K562 (cell line): Measurements from ENCODE around the gene PON2. TPM values are rescaled to one million over a fixed set of nuclear protein-coding genes. Genes with fewer than 3 reads are reported as not detected.

ENCODE experiments used
- ATAC-seq: fragments of 200-7000 bp; cut with Tn5 transposase; 3 replicates; pipeline ENCODE4 v1.9.1; 2020; ENCODE audit warnings: moderate library complexity
- BruUV-seq: library from RNA; stranded (reverse); fragments of 400-500 nt; replicated peaks from 2 replicates; lab custom pipeline; 2021; lab: Mats Ljungman, UMichigan
- CTCF ChIA-PET: fragments of 300-600 bp; formaldehyde crosslinking; extraction: SDS; loops from one replicate; lab custom pipeline; 2021; ENCODE audit warnings: low intra/inter-chr PET ratio; lab: Yijun Ruan, JAX
- POLR2A ChIA-PET: fragments of 300-600, 350-650 bp; sonication (Branson Sonifier 250); formaldehyde crosslinking; extraction: SDS; loops from one replicate; lab custom pipeline; 2021; ENCODE audit warnings: antibody characterized with exemption, inconsistent platforms; lab: Yijun Ruan, JAX
- DNase-seq, 4 experiments: peaks; one replicate each; pipeline versions ENCODE4 v3.0.0 to v3.0.0-alpha.2; 2011 to 2018; ENCODE audit warnings: low spot score in 3 of 4, mixed read lengths in 3 of 4; ENCODE audit errors: extremely low read depth in 1 of 4
- FAIRE-seq: peaks from 2 replicates; lab custom pipeline; 2011; peaks lifted over from hg19 to GRCh38; lab: Jason Lieb, UNC
- H2AFZ ChIP-seq: 2 replicates; pipeline ENCODE4 v1.6.0; 2011; ENCODE audit warnings: low read depth, low read length, control low read depth, inconsistent platforms
- H3K27ac ChIP-seq: fragments of 200-600 bp; 3 replicates; pipeline ENCODE4 v1.8.0; 2011; ENCODE audit warnings: low read depth, mild to moderate bottlenecking, control low read depth, inconsistent platforms, low read length, moderate library complexity, mixed read lengths; ENCODE audit errors: extremely low read depth
- H3K27me3 ChIP-seq, 2 experiments: fragments of 300-600 bp in 1 of 2; 2 replicates in 1 of 2; 3 replicates in 1 of 2; pipeline versions ENCODE4 v1.6.0 to v1.8.0; 2011; ENCODE audit warnings: inconsistent platforms in 2 of 2, low read length in 2 of 2, mild to moderate bottlenecking in 1 of 2, mixed read lengths in 1 of 2, moderate library complexity in 1 of 2; ENCODE audit not compliant: control insufficient read depth in 2 of 2, insufficient read depth in 2 of 2
- H3K36me3 ChIP-seq: fragments of 300-600 bp; 3 replicates; pipeline ENCODE4 v1.8.0; 2011; ENCODE audit warnings: mild to moderate bottlenecking, low read length, inconsistent platforms; ENCODE audit not compliant: control insufficient read depth, insufficient read depth
- H3K4me1 ChIP-seq, 2 experiments: fragments of 200-600 bp in 1 of 2; replicated peaks in 1 of 2; 2 replicates in 1 of 2; 3 replicates in 1 of 2; pipeline versions ENCODE4 v1.5.1 to v1.8.0; 2011; ENCODE audit warnings: inconsistent platforms in 2 of 2, low read length in 2 of 2, mild to moderate bottlenecking in 1 of 2, mixed read lengths in 1 of 2, moderate library complexity in 1 of 2; ENCODE audit not compliant: control insufficient read depth in 2 of 2, insufficient read depth in 2 of 2
- H3K4me2 ChIP-seq: 2 replicates; pipeline ENCODE4 v1.6.1; 2011; ENCODE audit warnings: low read length, control low read depth, inconsistent platforms, mixed read lengths; ENCODE audit not compliant: insufficient read depth
- H3K4me3 ChIP-seq: fragments of 200-600 bp; sonication (generic), shearing (Covaris generic); 2 replicates; pipeline ENCODE4 v1.5.1; 2016; ENCODE audit warnings: control low read depth, inconsistent platforms
- H3K79me2 ChIP-seq: fragments of 200-600 bp; 3 replicates; pipeline ENCODE4 v1.8.0; 2011; ENCODE audit warnings: low read length, inconsistent platforms; ENCODE audit not compliant: control insufficient read depth, insufficient read depth
- H3K9ac ChIP-seq, 2 experiments: 2 replicates each; pipeline versions ENCODE4 v1.6.0 to v1.6.1; 2011; ENCODE audit warnings: low read depth in 2 of 2, low read length in 2 of 2, control low read depth in 1 of 2, inconsistent platforms in 1 of 2, mild to moderate bottlenecking in 1 of 2, mixed read lengths in 1 of 2; ENCODE audit not compliant: insufficient read depth in 1 of 2
- H3K9me1 ChIP-seq: one replicate; pipeline ENCODE4 v1.6.0; 2011; ENCODE audit warnings: inconsistent platforms, mild to moderate bottlenecking, low read length, moderate library complexity; ENCODE audit not compliant: control insufficient read depth, insufficient read depth
- H3K9me3 ChIP-seq: replicated peaks from 2 replicates; pipeline ENCODE4 v1.5.1; 2011; ENCODE audit warnings: low read depth, low read length, inconsistent platforms; ENCODE audit not compliant: control insufficient read depth, insufficient read depth
- H4K20me1 ChIP-seq: replicated peaks from 2 replicates; pipeline ENCODE4 v1.6.1; 2011; ENCODE audit warnings: low read length, inconsistent platforms, mixed read lengths; ENCODE audit not compliant: control insufficient read depth, insufficient read depth
- ARID1B ChIP-seq: fragments of 450-650 bp; IDR thresholded peaks from 2 replicates; pipeline ENCODE4 v1.6.1; 2016; ENCODE audit warnings: antibody characterized with exemption, mild to moderate bottlenecking, inconsistent platforms
- C11orf30 ChIP-seq: fragments of 450-650 bp; IDR thresholded peaks from 2 replicates; pipeline ENCODE4 v1.6.1; 2016; ENCODE audit warnings: low read depth, mild to moderate bottlenecking
- CBFA2T2 ChIP-seq: fragments of 450-650 bp; conservative IDR thresholded peaks from 2 replicates; pipeline ENCODE4 v1.6.1; 2017; ENCODE audit warnings: mild to moderate bottlenecking
- CBFA2T3 ChIP-seq: fragments of 450-650 bp; IDR thresholded peaks from 2 replicates; pipeline ENCODE4 v1.6.1; 2017
- CTCFL ChIP-seq: IDR thresholded peaks from 2 replicates; pipeline ENCODE4 v1.6.1; 2011; ENCODE audit warnings: borderline replicate concordance, low read depth, mild to moderate bottlenecking, moderate library complexity, low read length; ENCODE audit not compliant: insufficient read depth, poor library complexity, severe bottlenecking
- GATAD2B ChIP-seq: fragments of 450-650 bp; IDR thresholded peaks from 2 replicates; pipeline ENCODE4 v1.6.1; 2017; ENCODE audit warnings: mild to moderate bottlenecking, borderline replicate concordance
- NRF1 ChIP-seq, 2 experiments: fragments of 450-650 bp; IDR thresholded peaks in 1 of 2; conservative IDR thresholded peaks in 1 of 2; 2 replicates each; pipeline ENCODE4 v1.6.1; 2014; ENCODE audit warnings: mild to moderate bottlenecking in 2 of 2
- SP1 ChIP-seq: sonication (generic); formaldehyde crosslinking; IDR thresholded peaks from 2 replicates; pipeline ENCODE4 v1.8.1; 2022; ENCODE audit warnings: mild to moderate bottlenecking, missing genetic modification reagents
- TAL1 ChIP-seq: fragments of 450-650 bp; IDR thresholded peaks from 2 replicates; pipeline ENCODE4 v1.6.1; 2016; ENCODE audit warnings: mild to moderate bottlenecking
- TCF3 ChIP-seq: sonication (generic); formaldehyde crosslinking; IDR thresholded peaks from 2 replicates; pipeline ENCODE4 v1.4.0; 2020; ENCODE audit warnings: mild to moderate bottlenecking, missing genetic modification reagents
- TEAD4 ChIP-seq, 2 experiments: sonication (generic) in 1 of 2; formaldehyde crosslinking in 1 of 2; IDR thresholded peaks; 2 replicates each; pipeline versions ENCODE4 v1.6.1 to v1.8.0; 2012 to 2022; ENCODE audit warnings: borderline replicate concordance in 1 of 2, inconsistent platforms in 1 of 2, low read length in 1 of 2, mild to moderate bottlenecking in 1 of 2, missing genetic modification reagents in 1 of 2
- ZNF766 ChIP-seq: fragments of 200-800 bp; sonication (Bioruptor generic); conservative IDR thresholded peaks from 2 replicates; pipeline ENCODE4 v1.6.1; 2016; ENCODE audit warnings: missing genetic modification characterization, missing compliant biosample characterization
- ZSCAN29 ChIP-seq: fragments of 450-650 bp; IDR thresholded peaks from 2 replicates; pipeline ENCODE4 v1.6.1; 2017
- WGBS: fragments of 100-300 bp; shearing (Covaris generic); methylation state at CpG from one replicate; pipeline ENCODE4 v1.1.6; 2016; ENCODE audit warnings: low coverage, mixed read lengths; ENCODE audit not compliant: insufficient coverage; ENCODE audit errors: missing lambda C conversion rate; 5-methylcytosine and 5-hydroxymethylcytosine counted together
- in situ Hi-C: fragments of 300-500 bp; cut with MboI; formaldehyde crosslinking; loops from 4 replicates; pipeline ENCODE4 v1.15.0; 2018; ENCODE audit warnings: inconsistent platforms, mixed read lengths
- intact Hi-C: fragments of 100-400 bp; cut with micrococcal nuclease; formaldehyde crosslinking; loops from 2 replicates; pipeline ENCODE4 v1.14.2; 2022
- polyA plus RNA-seq, 8 experiments: library from polyadenylated mRNA; depleted of rRNA in 4 of 8; stranded (reverse) in 5 of 8; unstranded in 3 of 8; fragments of >200 nt; fragmentation: Nextera tagmentation in 2 of 8; fragmentation: Illumina TruSeq in 1 of 8; extraction: Ambion mirVana in 2 of 8; extraction: Trizol in 1 of 8; gene quantifications; 2 replicates each; pipeline versions ENCODE4 v1.2.1 to v1.2.3, GENCODE V29; 2011 to 2014; ENCODE audit warnings: inconsistent platforms in 1 of 8, missing spikeins in 1 of 8
- total RNA-seq, 7 experiments: library from RNA; depleted of rRNA in 6 of 7; stranded (reverse); fragments of >200 nt in 6 of 7; fragmentation: Illumina TruSeq in 2 of 7; extraction: Trizol in 2 of 7; gene quantifications; 2 replicates each; pipeline versions ENCODE4 v1.2.1 to v1.2.3, GENCODE V29; 2011 to 2021; ENCODE audit warnings: low replicate concordance in 1 of 7
- TF ChIP-seq, protein P1 (sequence below): sonication (generic); formaldehyde crosslinking; IDR thresholded peaks from 2 replicates; pipeline ENCODE4 v1.8.0; 2022; ENCODE audit warnings: mild to moderate bottlenecking, missing genetic modification reagents

The PON2 gene
- total and polyA plus RNA-seq, 9 of the 15 experiments (the other 6 are each of a cell fraction or from before 2014, with no cell fraction given) = 8.5 to 30.1 (median 21.9) TPM

- Histone ChIP-seq H3K9ac (no peak overlapping the region), H2AFZ (no peak overlapping the region), H3K79me2 (no peaks in the 10 kb centered on the region), H3K4me1 (no peaks in the 10 kb centered on the region), H3K9me3 (no peaks in the 10 kb centered on the region), H3K9me1 (no peaks in the 10 kb centered on the region), H3K36me3 (no peaks in the 10 kb centered on the region), H4K20me1 (no peaks in the 10 kb centered on the region), H3K27me3 (no peaks in the 10 kb centered on the region), H3K27ac (no peak overlapping the region), H3K4me3 (no peak overlapping the region), H3K4me2 (no peak overlapping the region)
- no peak for TF ChIP-seq ZSCAN29
- TF ChIP-seq NRF1 (conservative IDR thresholded peaks at IDR 0.05 in 1 of 2, IDR thresholded peaks at IDR 0.05 in 1 of 2) = no peak
- TF ChIP-seq C11orf30 = no peak
- DNase-seq = no peak
- ATAC-seq = no peak
- BruUV-seq = no TSS peak
- ChIA-PET POLR2A (no interaction called here), CTCF (no interaction called here)
- FAIRE-seq = no peak
- in situ Hi-C loops (no loop called here), intact Hi-C loops (no loop called here)
- 0% methylated on average over 2 of the region's 2 CpGs for WGBS
Observed at GRCh38 chr7:95454438-95455045, 19.7 kb upstream of the PON2 start.

DNA sequence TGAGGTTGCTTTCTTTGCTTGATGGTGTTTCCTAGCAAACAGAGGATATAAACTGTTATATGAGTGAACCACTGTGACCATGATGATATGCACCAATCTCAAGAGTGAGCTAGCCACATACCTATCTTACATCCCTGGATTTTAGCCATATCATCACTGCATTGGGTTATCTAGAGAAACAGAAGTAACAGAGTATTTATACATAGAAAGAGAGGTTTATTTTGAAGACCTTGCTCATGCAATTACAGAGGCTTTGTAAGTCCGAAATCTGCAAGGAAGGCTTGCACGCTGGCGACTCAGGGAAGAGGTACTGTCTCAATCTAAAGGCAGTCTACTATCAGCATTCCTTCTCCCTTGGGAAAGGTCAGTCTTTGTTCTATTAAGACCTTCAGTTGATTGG is 11.8 kb upstream of the PON2 start:
- POLR2A ChIA-PET = no interaction called here

More for the DNA sequence above, 11.8 kb upstream of the PON2 start:
- Histone ChIP-seq H2AFZ (0 out of 2 replicates have a peak overlapping the region, but pooled peaks have one; percentile 26), H3K4me1 (peaks cover 0 to 5% of the 10 kb centered on the region in 2 experiments; a peak in 1 of 5 replicates), H3K4me2 (no peak overlapping the region), H3K9ac (no peak overlapping the region), H3K27me3 (no peaks in the 10 kb centered on the region; a peak in 2 of 5 replicates), H3K9me1 (no peaks in the 10 kb centered on the region), H3K79me2 (no peaks in the 10 kb centered on the region), H3K9me3 (no peaks in the 10 kb centered on the region), H3K36me3 (no peaks in the 10 kb centered on the region), H3K27ac (no peak overlapping the region), H4K20me1 (no peaks in the 10 kb centered on the region), H3K4me3 (no peak overlapping the region)
- intact Hi-C loops (no loop called here), in situ Hi-C loops (no loop called here)
- ATAC-seq = no peak; the same call in 2 of the 3 replicates
- peak in 1 of 4 experiments; percentile 18 for DNase-seq
- TF ChIP-seq CBFA2T3 (peak; percentile 60), ARID1B (peak; percentile 49), GATAD2B (no peak), ZNF766 (CRISPR knock-in tag) (peak; percentile 98), CTCFL (no peak), CBFA2T2 (peak; percentile 28; the same call in 1 of the 2 replicates), SP1 (CRISPR knock-in tag) (no peak), TAL1 (peak; percentile 39; the same call in 1 of the 2 replicates), TEAD4 (IDR thresholded peaks at IDR 0.05; ENCODE audit: low read length) (peak; percentile 57), TEAD4 (CRISPR knock-in tag; IDR thresholded peaks at IDR 0.05; ENCODE audit: borderline replicate concordance) (no peak), TCF3 (CRISPR knock-in tag) (peak; percentile 41)
- TF ChIP-seq, protein P1, sequence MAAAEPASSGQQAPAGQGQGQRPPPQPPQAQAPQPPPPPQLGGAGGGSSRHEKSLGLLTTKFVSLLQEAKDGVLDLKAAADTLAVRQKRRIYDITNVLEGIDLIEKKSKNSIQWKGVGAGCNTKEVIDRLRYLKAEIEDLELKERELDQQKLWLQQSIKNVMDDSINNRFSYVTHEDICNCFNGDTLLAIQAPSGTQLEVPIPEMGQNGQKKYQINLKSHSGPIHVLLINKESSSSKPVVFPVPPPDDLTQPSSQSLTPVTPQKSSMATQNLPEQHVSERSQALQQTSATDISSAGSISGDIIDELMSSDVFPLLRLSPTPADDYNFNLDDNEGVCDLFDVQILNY (CRISPR knock-in tag) = no peak
- BruUV-seq = no TSS peak
- FAIRE-seq = no peak
- CTCF ChIA-PET = no interaction called here
- 0% methylated on average over 3 of the region's 3 CpGs for WGBS
